ENCODE data around the gene CAV1. TPM values are rescaled to one million over a fixed set of nuclear protein-coding genes. Genes with fewer than 3 reads are reported as not detected.
A peak's percentile ranks its signal among the peaks of the same experiment; 100 is the strongest.

CAV1 gene
- polyA plus RNA-seq, 1 donor (not counting 4 experiments of a cell fraction or from before 2014, with no cell fraction given): 2,905 TPM

- Histone ChIP-seq H3K4me2 (ENCODE audit: control insufficient read depth, extremely low read depth, insufficient read depth, low read depth, low read length) (no peak overlapping the region), H3K27ac (ENCODE audit: control insufficient read depth, insufficient read depth, low read length) (no peak overlapping the region)
- dilution Hi-C loops (cut with MboI; ENCODE audit: extremely low pct_ligation_motif_present, low sequenced_read_pairs): no loop called here
Measured at GRCh38 chr7:116582164-116582732, 57.4 kb downstream of the CAV1 start.

GRCh38 chr7:116582806-116583444 is 58.1 kb downstream of the CAV1 start:
- Histone ChIP-seq H4K20me1 (ENCODE audit: control insufficient read depth, extremely low read depth, insufficient read depth, low read length) (no peaks in the 10 kb centered on the region), H3K4me2 (ENCODE audit: control insufficient read depth, extremely low read depth, insufficient read depth, low read depth, low read length) (no peak overlapping the region), H3K9me3 (ENCODE audit: control insufficient read depth, low read depth, low read length) (no peaks in the 10 kb centered on the region), H3K36me3 (ENCODE audit: control insufficient read depth in 2 of 2, extremely low read depth in 1 of 2, insufficient read depth in 2 of 2, low read length in 2 of 2) (no peaks in the 10 kb centered on the region), H3K4me1 (ENCODE audit: control insufficient read depth, extremely low read depth, insufficient read depth, low read length) (peaks cover 2% of the 10 kb centered on the region), H3K27ac (ENCODE audit: control insufficient read depth, insufficient read depth, low read length) (no peak overlapping the region), H3K4me3 (ENCODE audit: control insufficient read depth in 2 of 3, extremely low read depth in 1 of 3, insufficient read depth in 2 of 3, low read depth in 1 of 3, low read length in 3 of 3) (no peak overlapping the region), H3K79me2 (ENCODE audit: control insufficient read depth, insufficient read depth, low read length) (no peaks in the 10 kb centered on the region), H2AFZ (ENCODE audit: control insufficient read depth, low read length) (no peak overlapping the region), H3K9me1 (ENCODE audit: control insufficient read depth, extremely low read depth, insufficient read depth, low read length) (no peaks in the 10 kb centered on the region), H3K9ac (ENCODE audit: control insufficient read depth, extremely low read depth, insufficient read depth, low read length) (no peak overlapping the region), H3K27me3 (ENCODE audit: control insufficient read depth, extremely low read depth, insufficient read depth, low read length) (no peaks in the 10 kb centered on the region)
- dilution Hi-C loops (cut with MboI; ENCODE audit: extremely low pct_ligation_motif_present, low sequenced_read_pairs): no loop called here
- FAIRE-seq (no peak), DNase-seq (ENCODE audit: low read depth, low spot score) (no peak)
- TF ChIP-seq EZH2 (IDR thresholded peaks at IDR 0.05; ENCODE audit: low read length) (no peak), CTCF (optimal IDR thresholded peaks at IDR 0.05 in 1 of 3, IDR thresholded peaks at IDR 0.05 in 1 of 3, conservative IDR thresholded peaks at IDR 0.05 in 1 of 3; ENCODE audit: extremely low read depth in 1 of 3, insufficient read depth in 2 of 3, low read length in 3 of 3) (no peak)

More at GRCh38 chr7:116582164-116582732, 57.4 kb downstream of the CAV1 start:
- no peak overlapping the region for H2AFZ ChIP-seq (ENCODE audit: control insufficient read depth, low read length)
- no peak for TF ChIP-seq EZH2 (IDR thresholded peaks at IDR 0.05; ENCODE audit: low read length)
- TF ChIP-seq CTCF (optimal IDR thresholded peaks at IDR 0.05 in 1 of 3, IDR thresholded peaks at IDR 0.05 in 1 of 3, conservative IDR thresholded peaks at IDR 0.05 in 1 of 3; ENCODE audit: extremely low read depth in 1 of 3, insufficient read depth in 2 of 3, low read length in 3 of 3): peak in 1 of 3 experiments; percentile 24
- no peaks in the 10 kb centered on the region for H3K79me2 ChIP-seq (ENCODE audit: control insufficient read depth, insufficient read depth, low read length)
- no peak overlapping the region for H3K9ac ChIP-seq (ENCODE audit: control insufficient read depth, extremely low read depth, insufficient read depth, low read length)
- FAIRE-seq: no peak
- no peak overlapping the region for H3K4me3 ChIP-seq (ENCODE audit: control insufficient read depth in 2 of 3, extremely low read depth in 1 of 3, insufficient read depth in 2 of 3, low read depth in 1 of 3, low read length in 3 of 3)
- no peaks in the 10 kb centered on the region for H4K20me1 ChIP-seq (ENCODE audit: control insufficient read depth, extremely low read depth, insufficient read depth, low read length)
- H3K9me3 ChIP-seq (ENCODE audit: control insufficient read depth, low read depth, low read length): no peaks in the 10 kb centered on the region
- H3K4me1 ChIP-seq (ENCODE audit: control insufficient read depth, extremely low read depth, insufficient read depth, low read length): peaks cover 6% of the 10 kb centered on the region
- H3K36me3 ChIP-seq (ENCODE audit: control insufficient read depth in 2 of 2, extremely low read depth in 1 of 2, insufficient read depth in 2 of 2, low read length in 2 of 2): no peaks in the 10 kb centered on the region
- H3K9me1 ChIP-seq (ENCODE audit: control insufficient read depth, extremely low read depth, insufficient read depth, low read length): no peaks in the 10 kb centered on the region
- DNase-seq (ENCODE audit: low read depth, low spot score): no peak
- H3K27me3 ChIP-seq (ENCODE audit: control insufficient read depth, extremely low read depth, insufficient read depth, low read length): no peaks in the 10 kb centered on the region
